ENCODE data around the gene TMEM170B.

DNA sequence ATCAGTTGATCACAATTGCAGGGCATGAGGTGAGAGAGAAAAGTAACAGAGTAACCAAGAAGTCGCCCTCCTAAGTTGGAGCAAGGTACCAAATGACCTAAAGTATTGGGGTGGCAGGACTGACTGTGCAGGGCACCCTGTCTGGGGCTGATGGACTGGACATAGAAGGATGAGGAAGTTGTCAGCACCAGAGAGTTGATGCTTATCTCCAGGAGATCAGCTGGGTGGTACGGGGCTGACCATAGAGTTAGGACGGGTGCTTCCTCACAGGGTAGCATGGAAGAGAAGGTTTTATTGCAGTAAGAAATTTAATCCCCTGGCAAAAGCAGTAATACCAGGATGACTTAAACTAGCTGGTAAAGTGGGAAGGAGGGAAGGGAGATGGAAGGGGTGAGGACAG lies 66.7 kb downstream of the TMEM170B start:
- TF ChIP-seq POLR2AphosphoS5 (IDR thresholded peaks at IDR 0.05) (no peak), CTCF (IDR thresholded peaks at IDR 0.05) (no peak), EP300 (IDR thresholded peaks at IDR 0.05) (no peak)
